ENCODE data around the gene TBC1D10A. TPM values are rescaled to one million over a fixed set of nuclear protein-coding genes. Genes with fewer than 3 reads are reported as not detected.

The TBC1D10A gene
- total RNA-seq, 2 donors from 2014 or later: 12.1 to 13.7 TPM

GRCh38 chr22:30277547-30278344 lies 49.0 kb downstream of the TBC1D10A start:
- no peak overlapping the region for H3K9ac ChIP-seq (ENCODE audit: extremely low read depth, low read length, poor library complexity, severe bottlenecking)
- no peak overlapping the region for H3K4me3 ChIP-seq (ENCODE audit: low read length)
- peak overlapping the region; percentile 47 for H3K27ac ChIP-seq (ENCODE audit: low read depth, low read length)
- H3K4me1 ChIP-seq (ENCODE audit: control insufficient read depth, insufficient read depth, low read length): no peaks in the 10 kb centered on the region
- DNase-seq: no peak
- peaks cover 4% of the 10 kb centered on the region for H3K4me1 Mint-ChIP-seq
- 74 to 81% methylated on average over 12 to 14 of the region's 14 CpGs for WGBS, 2 experiments (ENCODE audit: insufficient coverage in 1 of 2, insufficient read length in 1 of 2)
- H3K36me3 Mint-ChIP-seq (ENCODE audit: low read depth): no peaks in the 10 kb centered on the region
- no peaks in the 10 kb centered on the region for H3K36me3 ChIP-seq (ENCODE audit: control insufficient read depth, insufficient read depth, low read length)
- H3K27ac Mint-ChIP-seq: peak overlapping the region; percentile 50
- TF ChIP-seq CTCF (conservative IDR thresholded peaks at IDR 0.05): no peak
- H3K27me3 ChIP-seq (ENCODE audit: control insufficient read depth, insufficient read depth, low read length, poor library complexity, severe bottlenecking): no peaks in the 10 kb centered on the region
- no peaks in the 10 kb centered on the region for H3K9me3 Mint-ChIP-seq
- H3K9me3 ChIP-seq (ENCODE audit: control insufficient read depth, low read length): no peaks in the 10 kb centered on the region
- H3K27me3 Mint-ChIP-seq (ENCODE audit: insufficient read depth): no peaks in the 10 kb centered on the region
- H3K4me3 Mint-ChIP-seq: no peak overlapping the region

DNA sequence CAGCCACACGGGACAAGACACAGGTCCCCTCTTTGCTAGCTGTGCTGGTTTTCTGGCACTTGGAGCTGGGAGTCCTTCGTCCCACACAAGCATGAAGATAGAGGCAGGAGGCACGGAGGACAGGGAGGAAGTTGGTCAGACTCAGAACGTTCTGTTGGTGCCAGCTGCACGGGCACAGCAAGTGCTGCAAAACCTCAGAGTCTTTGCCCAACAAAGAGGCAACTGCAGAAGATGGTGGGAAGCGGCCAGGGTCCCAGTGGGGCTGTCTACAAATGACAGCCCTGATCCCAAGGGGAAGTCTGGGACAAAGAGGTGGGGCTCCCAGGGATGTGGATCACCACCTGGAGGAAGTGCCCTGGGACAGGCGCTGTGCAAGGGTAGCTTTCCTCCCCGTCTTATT lies 50.7 kb downstream of the TBC1D10A start:
- 90 to 96% methylated on average over 8 of the region's 8 CpGs for WGBS, 2 experiments (ENCODE audit: insufficient coverage in 1 of 2, insufficient read length in 1 of 2)
- Mint-ChIP-seq H3K27me3 (ENCODE audit: insufficient read depth) (no peaks in the 10 kb centered on the region), H3K27ac (no peak overlapping the region), H3K4me1 (peaks cover 4% of the 10 kb centered on the region), H3K36me3 (ENCODE audit: low read depth) (no peaks in the 10 kb centered on the region), H3K9me3 (no peaks in the 10 kb centered on the region), H3K4me3 (no peak overlapping the region)
- no peaks in the 10 kb centered on the region for H3K36me3 ChIP-seq (ENCODE audit: control insufficient read depth, insufficient read depth, low read length)
- no peak overlapping the region for H3K9ac ChIP-seq (ENCODE audit: extremely low read depth, low read length, poor library complexity, severe bottlenecking)
- no peaks in the 10 kb centered on the region for H3K4me1 ChIP-seq (ENCODE audit: control insufficient read depth, insufficient read depth, low read length)
- no peak overlapping the region for H3K4me3 ChIP-seq (ENCODE audit: low read length)
- H3K27ac ChIP-seq (ENCODE audit: low read depth, low read length): no peak overlapping the region
- no peak for DNase-seq
- H3K9me3 ChIP-seq (ENCODE audit: control insufficient read depth, low read length): no peaks in the 10 kb centered on the region
- no peak for TF ChIP-seq CTCF (conservative IDR thresholded peaks at IDR 0.05)
- H3K27me3 ChIP-seq (ENCODE audit: control insufficient read depth, insufficient read depth, low read length, poor library complexity, severe bottlenecking): no peaks in the 10 kb centered on the region

DNA sequence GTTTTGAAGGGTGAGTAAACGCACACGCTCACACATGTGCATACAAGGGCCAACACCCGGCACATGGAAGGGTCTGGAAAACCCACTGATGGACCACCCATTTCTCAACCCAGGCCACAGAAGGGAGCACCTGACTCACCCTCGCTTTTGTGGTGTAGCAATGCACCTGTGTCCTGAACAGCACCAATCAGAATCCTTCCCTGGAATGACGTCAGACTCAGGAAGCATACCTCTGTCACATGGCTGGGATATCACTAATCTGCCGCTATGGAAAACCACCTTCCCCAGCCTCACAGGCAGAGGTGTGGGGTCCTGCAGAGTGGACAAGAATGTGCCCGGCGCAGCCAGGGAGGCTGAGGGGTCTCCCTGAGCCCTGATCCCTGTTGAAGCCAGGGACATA lies 51.1 kb downstream of the TBC1D10A start:
- Mint-ChIP-seq H3K36me3 (ENCODE audit: low read depth) (no peaks in the 10 kb centered on the region), H3K27ac (no peak overlapping the region), H3K27me3 (ENCODE audit: insufficient read depth) (no peaks in the 10 kb centered on the region), H3K4me3 (no peak overlapping the region), H3K9me3 (no peaks in the 10 kb centered on the region), H3K4me1 (peaks cover 4% of the 10 kb centered on the region)
- Histone ChIP-seq H3K9me3 (ENCODE audit: control insufficient read depth, low read length) (no peaks in the 10 kb centered on the region), H3K27me3 (ENCODE audit: control insufficient read depth, insufficient read depth, low read length, poor library complexity, severe bottlenecking) (no peaks in the 10 kb centered on the region), H3K4me3 (ENCODE audit: low read length) (no peak overlapping the region), H3K36me3 (ENCODE audit: control insufficient read depth, insufficient read depth, low read length) (no peaks in the 10 kb centered on the region), H3K27ac (ENCODE audit: low read depth, low read length) (no peak overlapping the region), H3K9ac (ENCODE audit: extremely low read depth, low read length, poor library complexity, severe bottlenecking) (no peak overlapping the region), H3K4me1 (ENCODE audit: control insufficient read depth, insufficient read depth, low read length) (no peaks in the 10 kb centered on the region)
- no peak for TF ChIP-seq CTCF (conservative IDR thresholded peaks at IDR 0.05)
- WGBS, 2 experiments (ENCODE audit: insufficient coverage in 1 of 2, insufficient read length in 1 of 2): 89 to 92% methylated on average over 6 to 8 of the region's 8 CpGs
- DNase-seq: no peak
